ENCODE data around the gene EHMT2.

Gene EHMT2

DNA sequence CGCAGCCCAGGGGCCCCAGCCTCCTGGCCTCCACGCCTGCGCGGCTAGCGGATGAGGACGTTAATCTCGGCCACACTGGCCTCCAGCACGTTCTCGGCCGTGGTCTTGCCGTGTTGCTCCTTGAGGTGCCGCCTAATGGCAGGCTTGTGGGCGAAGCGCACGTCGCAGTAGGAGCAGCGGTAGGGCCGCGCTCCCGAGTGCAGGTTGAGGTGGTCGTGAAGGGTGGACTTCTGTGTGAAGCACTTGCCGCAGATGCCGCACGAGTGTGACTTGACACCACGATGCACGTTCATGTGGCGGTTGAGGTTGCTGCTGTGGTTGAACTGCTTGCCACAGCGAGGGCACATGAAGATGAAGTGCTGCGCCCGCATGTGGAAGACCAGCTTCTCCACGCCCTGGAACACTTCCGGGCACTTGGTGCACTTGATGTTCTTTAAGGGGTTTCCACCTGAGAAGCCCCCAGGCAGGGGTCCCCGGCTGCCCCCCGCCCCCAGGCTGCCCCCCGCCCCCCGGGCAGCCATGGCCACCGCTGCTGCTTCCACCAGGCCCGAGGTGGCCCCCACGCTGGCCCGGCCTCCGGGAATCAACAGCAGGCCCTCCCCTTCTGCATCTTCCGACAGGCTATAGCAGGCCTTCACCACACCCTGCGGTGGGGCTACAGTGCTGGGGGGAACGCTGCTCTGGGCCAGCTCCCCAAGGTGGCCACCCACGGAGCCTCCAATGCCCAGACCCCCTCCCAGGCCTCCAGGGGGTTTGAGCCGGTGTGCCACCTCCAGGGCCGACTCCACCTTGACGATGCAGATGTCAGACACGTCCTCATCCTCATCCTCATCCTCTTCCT, 2.6 kb upstream of the EHMT2 start:
- H3K4me1 ChIP-seq (ENCODE audit: insufficient read depth, low read length): peaks cover 4% of the 10 kb centered on the region; the same call in 1 of the 2 replicates
- H3K9ac ChIP-seq (ENCODE audit: low read depth, low read length): no peak overlapping the region
- no peak overlapping the region for H3K27ac ChIP-seq (ENCODE audit: low read length)
- H3K9me3 ChIP-seq (ENCODE audit: insufficient read depth, low read depth, low read length): no peaks in the 10 kb centered on the region
- H3K27me3 ChIP-seq (ENCODE audit: insufficient read depth, low read length): no peaks in the 10 kb centered on the region
- peaks cover 22% of the 10 kb centered on the region for H3K36me3 ChIP-seq (ENCODE audit: insufficient read depth, low read depth, low read length)
- H3K4me3 ChIP-seq (ENCODE audit: low read length): no peak overlapping the region

GRCh38 chr6:31899215-31899614, 1.7 kb upstream of the EHMT2 start:
- Histone ChIP-seq H3K27ac (ENCODE audit: low read length) (no peak overlapping the region), H3K4me1 (ENCODE audit: insufficient read depth, low read length) (peaks cover 4% of the 10 kb centered on the region; the same call in 1 of the 2 replicates), H3K9me3 (ENCODE audit: insufficient read depth, low read depth, low read length) (no peaks in the 10 kb centered on the region), H3K36me3 (ENCODE audit: insufficient read depth, low read depth, low read length) (peaks cover 31% of the 10 kb centered on the region), H3K9ac (ENCODE audit: low read depth, low read length) (no peak overlapping the region), H3K4me3 (ENCODE audit: low read length) (no peak overlapping the region), H3K27me3 (ENCODE audit: insufficient read depth, low read length) (no peaks in the 10 kb centered on the region)

GRCh38 chr6:31898383-31899011, 999 bp upstream of the EHMT2 start:
- H3K36me3 ChIP-seq (ENCODE audit: insufficient read depth, low read depth, low read length): peaks cover 34% of the 10 kb centered on the region
- peak overlapping the region; percentile 79; the same call in 1 of the 2 replicates for H3K9ac ChIP-seq (ENCODE audit: low read depth, low read length)
- H3K4me1 ChIP-seq (ENCODE audit: insufficient read depth, low read length): peaks cover 4% of the 10 kb centered on the region; the same call in 1 of the 2 replicates
- H3K27me3 ChIP-seq (ENCODE audit: insufficient read depth, low read length): no peaks in the 10 kb centered on the region
- no peak overlapping the region for H3K27ac ChIP-seq (ENCODE audit: low read length)
- H3K4me3 ChIP-seq (ENCODE audit: low read length): peak overlapping the region; percentile 86
- no peaks in the 10 kb centered on the region for H3K9me3 ChIP-seq (ENCODE audit: insufficient read depth, low read depth, low read length)

DNA sequence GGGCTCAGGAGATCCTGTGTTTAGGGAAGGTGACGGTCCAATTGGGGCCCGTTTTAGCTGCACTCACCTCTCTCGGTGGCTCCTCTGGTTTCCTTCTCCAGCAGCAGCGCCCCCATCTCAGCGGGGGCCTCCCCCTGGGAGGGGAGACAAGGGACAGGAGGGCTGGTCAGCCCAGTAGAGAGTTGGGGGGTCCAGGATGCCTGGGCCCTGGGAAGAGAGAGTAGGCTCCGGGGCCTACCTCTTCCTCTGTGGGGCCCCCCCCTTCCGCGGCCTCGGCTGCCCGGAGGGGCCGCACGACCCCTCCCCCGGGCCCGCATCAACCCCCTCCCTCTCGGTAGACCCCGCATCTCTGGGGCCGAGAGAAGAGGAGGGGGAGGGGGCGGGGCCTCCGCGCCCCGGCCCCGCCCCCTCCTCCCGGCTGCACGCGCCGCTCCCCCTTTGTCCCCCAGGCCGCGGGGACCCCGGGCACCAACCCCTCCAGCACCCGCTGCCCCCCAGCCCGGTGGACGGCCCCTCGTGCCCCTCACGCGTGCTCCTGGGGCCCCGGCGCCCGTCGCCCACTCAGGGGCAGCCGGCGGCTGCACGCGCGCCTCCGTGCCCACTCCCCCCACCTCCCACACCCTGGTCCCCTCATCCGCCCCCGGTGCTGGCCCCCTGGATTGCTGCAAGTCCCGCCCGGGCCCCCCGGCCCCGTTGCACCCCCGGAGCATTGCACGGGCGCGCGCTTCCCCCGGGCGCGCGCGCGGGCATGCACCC, 464 bp downstream of the EHMT2 start:
- Histone ChIP-seq H3K4me3 (ENCODE audit: low read length) (peak overlapping the region; percentile 86), H3K4me1 (ENCODE audit: insufficient read depth, low read length) (peaks cover 4% of the 10 kb centered on the region; the same call in 1 of the 2 replicates)

DNA sequence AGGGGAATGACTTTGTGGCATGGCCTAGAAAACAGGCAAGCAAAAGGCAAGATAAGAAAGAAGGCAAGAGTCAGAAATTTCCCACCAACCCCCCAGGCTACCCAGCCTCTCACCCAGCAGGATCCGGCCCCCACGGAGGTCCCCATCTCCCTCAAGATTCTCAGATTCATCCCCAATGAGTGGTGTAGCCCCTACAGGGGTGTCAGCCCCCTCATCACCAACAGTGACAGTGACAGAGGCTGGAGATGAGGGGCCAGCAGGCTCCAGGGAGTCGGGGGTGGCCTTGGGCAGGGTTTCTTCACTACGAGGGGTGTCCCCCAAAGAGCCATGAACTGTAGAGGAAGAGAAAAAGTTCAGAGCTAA, 1.0 kb downstream of the EHMT2 start:
- Histone ChIP-seq H3K9me3 (ENCODE audit: insufficient read depth, low read depth, low read length) (no peaks in the 10 kb centered on the region), H3K4me3 (ENCODE audit: low read length) (peak overlapping the region; percentile 86), H3K27ac (ENCODE audit: low read length) (no peak overlapping the region), H3K27me3 (ENCODE audit: insufficient read depth, low read length) (no peaks in the 10 kb centered on the region), H3K36me3 (ENCODE audit: insufficient read depth, low read depth, low read length) (peaks cover 54% of the 10 kb centered on the region), H3K4me1 (ENCODE audit: insufficient read depth, low read length) (peaks cover 4% of the 10 kb centered on the region; the same call in 1 of the 2 replicates), H3K9ac (ENCODE audit: low read depth, low read length) (peak overlapping the region; percentile 74)

More for the DNA sequence above, 464 bp downstream of the EHMT2 start:
- Histone ChIP-seq H3K27ac (ENCODE audit: low read length) (no peak overlapping the region), H3K27me3 (ENCODE audit: insufficient read depth, low read length) (no peaks in the 10 kb centered on the region), H3K9ac (ENCODE audit: low read depth, low read length) (peak overlapping the region; percentile 74), H3K9me3 (ENCODE audit: insufficient read depth, low read depth, low read length) (no peaks in the 10 kb centered on the region), H3K36me3 (ENCODE audit: insufficient read depth, low read depth, low read length) (peaks cover 48% of the 10 kb centered on the region)

GRCh38 chr6:31892821-31893220, 4.7 kb downstream of the EHMT2 start:
- Histone ChIP-seq H3K27ac (ENCODE audit: low read length) (no peak overlapping the region), H3K9ac (ENCODE audit: low read depth, low read length) (no peak overlapping the region), H3K4me1 (ENCODE audit: insufficient read depth, low read length) (no peaks in the 10 kb centered on the region), H3K27me3 (ENCODE audit: insufficient read depth, low read length) (no peaks in the 10 kb centered on the region), H3K9me3 (ENCODE audit: insufficient read depth, low read depth, low read length) (no peaks in the 10 kb centered on the region), H3K36me3 (ENCODE audit: insufficient read depth, low read depth, low read length) (peaks cover 79% of the 10 kb centered on the region), H3K4me3 (ENCODE audit: low read length) (no peak overlapping the region)

DNA sequence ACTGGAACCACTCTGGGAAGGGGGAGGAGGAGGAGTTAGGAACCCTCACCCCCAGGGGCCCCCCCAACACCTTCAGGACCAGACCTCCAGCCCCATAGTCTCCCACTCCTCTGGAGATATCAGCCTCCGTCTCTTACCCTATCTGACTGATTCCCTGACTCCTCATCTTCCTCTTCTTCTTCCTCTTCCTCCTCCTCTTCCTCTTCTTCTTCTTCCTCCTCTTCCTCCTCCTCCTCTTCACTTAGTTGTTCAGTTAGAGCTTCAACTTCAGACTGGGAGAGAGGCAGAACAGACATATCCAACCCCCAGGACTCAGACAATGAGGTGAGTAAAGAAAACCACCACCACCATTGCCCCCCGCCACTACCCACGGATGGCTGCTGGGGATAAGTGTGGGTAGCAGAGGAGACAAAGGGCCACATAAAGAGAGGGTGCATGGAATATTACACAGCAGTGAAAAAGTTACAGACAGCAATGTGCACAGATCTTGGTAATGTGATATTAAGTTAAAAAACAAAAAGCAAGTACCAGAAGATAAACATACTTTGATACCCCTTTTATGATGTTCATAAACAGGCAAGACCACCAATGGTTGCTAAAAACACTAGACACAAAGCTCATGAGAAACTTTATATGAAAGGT, 8.0 kb downstream of the EHMT2 start:
- no peak overlapping the region for H3K4me3 ChIP-seq (ENCODE audit: low read length)
- peaks cover 89% of the 10 kb centered on the region for H3K36me3 ChIP-seq (ENCODE audit: insufficient read depth, low read depth, low read length)
- no peak overlapping the region for H3K9ac ChIP-seq (ENCODE audit: low read depth, low read length)
- H3K9me3 ChIP-seq (ENCODE audit: insufficient read depth, low read depth, low read length): no peaks in the 10 kb centered on the region
- no peaks in the 10 kb centered on the region for H3K4me1 ChIP-seq (ENCODE audit: insufficient read depth, low read length)
- H3K27ac ChIP-seq (ENCODE audit: low read length): no peak overlapping the region
- H3K27me3 ChIP-seq (ENCODE audit: insufficient read depth, low read length): no peaks in the 10 kb centered on the region

- Histone ChIP-seq H3K4me1 (ENCODE audit: insufficient read depth, low read length) (no peaks in the 10 kb centered on the region), H3K27me3 (ENCODE audit: insufficient read depth, low read length) (no peaks in the 10 kb centered on the region), H3K9ac (ENCODE audit: low read depth, low read length) (no peak overlapping the region), H3K36me3 (ENCODE audit: insufficient read depth, low read depth, low read length) (peaks cover 94% of the 10 kb centered on the region), H3K4me3 (ENCODE audit: low read length) (no peak overlapping the region), H3K9me3 (ENCODE audit: insufficient read depth, low read depth, low read length) (no peaks in the 10 kb centered on the region), H3K27ac (ENCODE audit: low read length) (no peak overlapping the region)
Observed at GRCh38 chr6:31888276-31889258, 8.9 kb downstream of the EHMT2 start.

DNA sequence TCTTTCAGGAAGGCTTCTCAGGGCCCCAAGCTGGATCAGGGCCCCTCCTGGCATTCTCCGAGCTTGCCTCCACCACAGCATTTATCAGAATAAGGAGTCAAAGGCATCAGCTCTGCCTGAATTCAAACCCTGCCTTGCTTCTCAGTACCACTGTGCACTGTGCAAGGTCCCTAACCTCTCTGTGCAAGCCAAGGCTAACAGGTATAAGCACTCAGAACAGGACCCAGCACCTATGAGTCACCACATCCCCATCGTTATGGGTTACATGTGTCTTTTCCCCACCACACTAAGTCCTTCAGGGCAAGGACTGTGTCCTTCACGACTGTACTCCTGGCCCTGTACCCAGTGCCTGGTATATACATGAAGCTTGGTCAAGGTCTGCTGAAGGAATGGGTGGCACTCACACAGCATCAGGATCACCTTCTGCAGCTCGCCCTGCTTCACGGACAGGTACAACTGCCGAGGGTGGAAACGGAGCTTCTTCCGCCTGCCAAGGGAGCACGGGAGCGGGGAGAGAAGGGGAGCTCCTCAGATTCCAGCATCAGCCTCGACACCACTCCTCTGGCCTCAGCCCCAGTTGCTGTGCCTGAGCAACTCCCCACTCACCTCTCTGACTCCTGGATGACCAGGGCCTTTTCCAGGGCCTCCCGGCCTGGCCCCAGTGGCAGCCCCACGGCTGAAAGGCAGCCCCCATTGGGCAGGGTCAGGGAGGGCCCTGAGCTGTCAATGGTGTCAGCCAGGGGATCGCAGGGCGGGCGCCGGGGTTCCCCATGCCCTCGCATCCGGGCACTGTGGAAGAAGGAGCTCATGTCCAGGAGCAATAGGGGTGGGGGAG, 10.1 kb downstream of the EHMT2 start:
- Histone ChIP-seq H3K4me3 (ENCODE audit: low read length) (no peak overlapping the region), H3K4me1 (ENCODE audit: insufficient read depth, low read length) (no peaks in the 10 kb centered on the region), H3K27ac (ENCODE audit: low read length) (no peak overlapping the region), H3K9ac (ENCODE audit: low read depth, low read length) (no peak overlapping the region), H3K36me3 (ENCODE audit: insufficient read depth, low read depth, low read length) (peaks cover 94% of the 10 kb centered on the region), H3K27me3 (ENCODE audit: insufficient read depth, low read length) (no peaks in the 10 kb centered on the region), H3K9me3 (ENCODE audit: insufficient read depth, low read depth, low read length) (no peaks in the 10 kb centered on the region)

DNA sequence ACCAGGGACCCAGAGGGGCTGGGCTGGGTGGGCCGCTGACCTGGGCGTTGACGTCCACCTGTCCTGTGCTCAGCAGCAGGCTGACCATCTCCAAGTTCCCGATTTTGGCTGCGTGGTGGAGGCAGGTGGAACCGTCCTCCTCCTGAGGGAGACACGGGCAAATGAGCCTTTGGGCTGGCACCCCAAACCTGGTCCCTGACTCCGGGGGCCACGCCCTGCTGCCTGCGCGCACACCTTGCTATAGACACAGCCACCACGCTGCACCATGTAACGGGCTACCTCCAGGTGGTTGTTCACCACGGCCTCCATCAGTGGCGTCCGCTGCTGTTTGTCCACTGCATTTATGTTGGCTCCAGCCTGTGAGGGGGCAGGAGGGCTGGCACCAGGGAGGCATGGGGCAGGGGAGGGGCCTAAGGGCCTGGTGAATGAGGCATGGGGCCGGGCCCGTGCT, 10.9 kb downstream of the EHMT2 start:
- Histone ChIP-seq H3K4me1 (ENCODE audit: insufficient read depth, low read length) (no peaks in the 10 kb centered on the region), H3K36me3 (ENCODE audit: insufficient read depth, low read depth, low read length) (peaks cover 91% of the 10 kb centered on the region), H3K4me3 (ENCODE audit: low read length) (no peak overlapping the region), H3K27me3 (ENCODE audit: insufficient read depth, low read length) (no peaks in the 10 kb centered on the region), H3K9ac (ENCODE audit: low read depth, low read length) (no peak overlapping the region), H3K27ac (ENCODE audit: low read length) (no peak overlapping the region), H3K9me3 (ENCODE audit: insufficient read depth, low read depth, low read length) (no peaks in the 10 kb centered on the region)
